CD4-positive, alpha-beta T cell treated with Interleukin-12 subunit alpha and Interleukin-12 subunit beta, for 1 hour (primary cell): Measurements from ENCODE around the gene GRAMD1A.
"Not testable (repeated sequence)": the region's sequence is repeated elsewhere in the genome, so short reads cannot be mapped to it uniquely, and the experiment has no call there.

ENCODE experiments used
- DNase-seq: peaks from one replicate; pipeline ENCODE4 v3.0.0-alpha.2; 2020

GRAMD1A gene

GRCh38 chr19:34999498-35000337, at the start of gene GRAMD1A:
Gene GRAMD1A (plus strand): TSS chr19:35000323. CDS start chr19:35000479, 156 bp downstream.
- peak; percentile 77 for DNase-seq

- DNase-seq: no peak
Measured at GRCh38 chr19:34953092-34953491, 47.0 kb upstream of the GRAMD1A start.

- DNase-seq: no peak
Measured at GRCh38 chr19:34957830-34958751, 42.0 kb upstream of the GRAMD1A start.

GRCh38 chr19:34959021-34959420, 41.1 kb upstream of the GRAMD1A start:
- no peak for DNase-seq

GRCh38 chr19:34960103-34960805, 39.9 kb upstream of the GRAMD1A start:
- no peak for DNase-seq

- DNase-seq: no peak
Measured at GRCh38 chr19:34960940-34961679, 39.0 kb upstream of the GRAMD1A start.

- peak; percentile 61 for DNase-seq
Measured at GRCh38 chr19:34961775-34962686, 38.1 kb upstream of the GRAMD1A start.

GRCh38 chr19:34962687-34963572, 37.2 kb upstream of the GRAMD1A start:
- peak; percentile 3 for DNase-seq

GRCh38 chr19:34963573-34964406, 36.3 kb upstream of the GRAMD1A start, which contains the start of gene ZNF792:
Gene ZNF792 (minus strand): TSS chr19:34964229. CDS start chr19:34963662, 567 bp downstream.
- peak; percentile 44 for DNase-seq

- no peak for DNase-seq
Measured at GRCh38 chr19:34964598-34964997, 35.5 kb upstream of the GRAMD1A start.

GRCh38 chr19:34965505-34965904, 34.6 kb upstream of the GRAMD1A start:
- DNase-seq: not testable (repeated sequence)

GRCh38 chr19:34967551-34967950, 32.6 kb upstream of the GRAMD1A start:
- DNase-seq: no peak

GRCh38 chr19:34969721-34970120, 30.4 kb upstream of the GRAMD1A start:
- no peak for DNase-seq

- not testable (repeated sequence) for DNase-seq
Measured at GRCh38 chr19:34970185-34970780, 29.8 kb upstream of the GRAMD1A start.

GRCh38 chr19:34972163-34972705, 27.9 kb upstream of the GRAMD1A start:
- no peak for DNase-seq

- DNase-seq: no peak
Measured at GRCh38 chr19:34974646-34975045, 25.5 kb upstream of the GRAMD1A start.

GRCh38 chr19:34975056-34975455, 25.1 kb upstream of the GRAMD1A start:
- DNase-seq: no peak

- no peak for DNase-seq
Measured at GRCh38 chr19:34976611-34977010, 23.5 kb upstream of the GRAMD1A start.
